ENCODE results near the gene TRIM10.

Gene TRIM10

DNA sequence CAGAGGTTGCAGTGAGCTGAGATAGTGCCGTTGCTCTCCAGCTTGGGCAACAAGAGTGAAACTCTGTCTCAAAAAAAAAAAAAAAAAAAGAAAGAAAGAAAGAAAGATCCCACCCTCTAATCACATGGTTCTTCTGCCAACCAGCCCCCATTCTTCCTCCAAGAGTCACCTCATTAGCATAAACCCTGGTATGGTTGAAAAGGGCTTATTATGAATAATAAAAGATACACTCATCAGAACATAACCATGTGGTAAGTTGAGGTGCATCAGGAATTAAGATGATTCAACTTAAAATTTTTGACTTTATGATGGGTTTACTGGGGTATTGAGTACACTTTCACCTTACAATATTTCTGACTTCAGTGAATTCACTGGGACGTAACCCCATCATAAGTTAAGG lies 25.9 kb downstream of the TRIM10 start:
- Histone ChIP-seq H3K27ac (ENCODE audit: low read length, poor library complexity, severe bottlenecking) (no peak overlapping the region), H3K79me1 (replicated peaks; ENCODE audit: low read length, poor library complexity, severe bottlenecking) (no peaks in the 10 kb centered on the region), H3K9me3 (ENCODE audit: control insufficient read depth, low read length) (no peaks in the 10 kb centered on the region), H3K9ac (ENCODE audit: low read length) (no peak overlapping the region), H2BK12ac (ENCODE audit: low read length in 2 of 2) (no peak overlapping the region), H3K4me1 (ENCODE audit: control insufficient read depth, insufficient read depth, low read depth, low read length) (no peaks in the 10 kb centered on the region), H3K36me3 (ENCODE audit: control insufficient read depth in 1 of 2, insufficient read depth in 2 of 2, low read depth in 1 of 2, low read length in 2 of 2) (no peaks in the 10 kb centered on the region), H3K4ac (ENCODE audit: low read depth in 1 of 2, low read length in 2 of 2) (no peak overlapping the region), H2AK5ac (ENCODE audit: low read length, severe bottlenecking) (no peak overlapping the region), H2AFZ (ENCODE audit: low read depth, low read length) (no peak overlapping the region), H3K4me2 (ENCODE audit: low read length, poor library complexity, severe bottlenecking) (no peak overlapping the region), H3K14ac (ENCODE audit: low read length in 2 of 2) (no peak overlapping the region), H2BK15ac (ENCODE audit: low read depth, poor library complexity, severe bottlenecking) (no peak overlapping the region), H3K23ac (ENCODE audit: low read length in 2 of 2) (no peak overlapping the region), H3K27me3 (ENCODE audit: control insufficient read depth in 1 of 2, insufficient read depth in 1 of 2, low read length in 2 of 2) (peaks cover 24 to 49% of the 10 kb centered on the region in 2 experiments), H4K8ac (ENCODE audit: low read length) (no peak overlapping the region), H4K91ac (ENCODE audit: low read length) (no peak overlapping the region), H3K4me3 (ENCODE audit: insufficient read depth in 1 of 2, low read depth in 1 of 2, low read length in 2 of 2) (no peak overlapping the region), H2BK120ac (ENCODE audit: low read depth, low read length) (no peak overlapping the region), H3K18ac (ENCODE audit: low read depth in 1 of 2, low read length in 2 of 2) (no peak overlapping the region), H2BK5ac (ENCODE audit: low read depth, low read length, poor library complexity, severe bottlenecking) (no peak overlapping the region)
- no CpG with 5 or more reads among the region's 2 CpGs for WGBS
- DNase-seq, result no peak

GRCh38 chr6:30131947-30132497 lies 29.0 kb downstream of the TRIM10 start:
- H2BK12ac ChIP-seq (ENCODE audit: low read length in 2 of 2), result no peak overlapping the region
- no peaks in the 10 kb centered on the region for H3K9me3 ChIP-seq (ENCODE audit: control insufficient read depth, low read length)
- no peaks in the 10 kb centered on the region for H3K79me1 ChIP-seq (replicated peaks; ENCODE audit: low read length, poor library complexity, severe bottlenecking)
- no peak overlapping the region for H2BK15ac ChIP-seq (ENCODE audit: low read depth, poor library complexity, severe bottlenecking)
- WGBS, result 91% methylated on average over 2 of the region's 2 CpGs
- no peak overlapping the region for H3K9ac ChIP-seq (ENCODE audit: low read length)
- no peak overlapping the region for H3K27ac ChIP-seq (ENCODE audit: low read length, poor library complexity, severe bottlenecking)
- H3K4me2 ChIP-seq (ENCODE audit: low read length, poor library complexity, severe bottlenecking), result no peak overlapping the region
- no peak overlapping the region for H4K91ac ChIP-seq (ENCODE audit: low read length)
- no peak overlapping the region for H2BK120ac ChIP-seq (ENCODE audit: low read depth, low read length)
- no peak overlapping the region for H3K4ac ChIP-seq (ENCODE audit: low read depth in 1 of 2, low read length in 2 of 2)
- no peak overlapping the region for H3K4me3 ChIP-seq (ENCODE audit: insufficient read depth in 1 of 2, low read depth in 1 of 2, low read length in 2 of 2)
- no peak overlapping the region for H3K14ac ChIP-seq (ENCODE audit: low read length in 2 of 2)
- no peak for DNase-seq
- H3K4me1 ChIP-seq (ENCODE audit: control insufficient read depth, insufficient read depth, low read depth, low read length), result peaks cover 7% of the 10 kb centered on the region
- no peaks in the 10 kb centered on the region for H3K36me3 ChIP-seq (ENCODE audit: control insufficient read depth in 1 of 2, insufficient read depth in 2 of 2, low read depth in 1 of 2, low read length in 2 of 2)
- no peak overlapping the region for H3K18ac ChIP-seq (ENCODE audit: low read depth in 1 of 2, low read length in 2 of 2)
- no peak overlapping the region for H2AFZ ChIP-seq (ENCODE audit: low read depth, low read length)
- no peak overlapping the region for H3K23ac ChIP-seq (ENCODE audit: low read length in 2 of 2)
- H2AK5ac ChIP-seq (ENCODE audit: low read length, severe bottlenecking), result no peak overlapping the region
- H4K8ac ChIP-seq (ENCODE audit: low read length), result no peak overlapping the region
- H2BK5ac ChIP-seq (ENCODE audit: low read depth, low read length, poor library complexity, severe bottlenecking), result no peak overlapping the region
- peaks cover 55 to 66% of the 10 kb centered on the region in 2 experiments for H3K27me3 ChIP-seq (ENCODE audit: control insufficient read depth in 1 of 2, insufficient read depth in 1 of 2, low read length in 2 of 2)

GRCh38 chr6:30130887-30131862 lies 29.8 kb downstream of the TRIM10 start:
- no peaks in the 10 kb centered on the region for H3K79me1 ChIP-seq (replicated peaks; ENCODE audit: low read length, poor library complexity, severe bottlenecking)

GRCh38 chr6:30130179-30130679 lies 30.8 kb downstream of the TRIM10 start:
- no peak overlapping the region for H3K4me2 ChIP-seq (ENCODE audit: low read length, poor library complexity, severe bottlenecking)
- no peak overlapping the region for H2AK5ac ChIP-seq (ENCODE audit: low read length, severe bottlenecking)
- no peak overlapping the region for H2AFZ ChIP-seq (ENCODE audit: low read depth, low read length)
- H4K8ac ChIP-seq (ENCODE audit: low read length), result no peak overlapping the region
- H3K27ac ChIP-seq (ENCODE audit: low read length, poor library complexity, severe bottlenecking), result no peak overlapping the region
- H3K9ac ChIP-seq (ENCODE audit: low read length), result no peak overlapping the region
- no peak overlapping the region for H3K18ac ChIP-seq (ENCODE audit: low read depth in 1 of 2, low read length in 2 of 2)
- peaks cover 7% of the 10 kb centered on the region for H3K4me1 ChIP-seq (ENCODE audit: control insufficient read depth, insufficient read depth, low read depth, low read length)
- no peak overlapping the region for H4K91ac ChIP-seq (ENCODE audit: low read length)
- H2BK15ac ChIP-seq (ENCODE audit: low read depth, poor library complexity, severe bottlenecking), result no peak overlapping the region
- H3K4ac ChIP-seq (ENCODE audit: low read depth in 1 of 2, low read length in 2 of 2), result no peak overlapping the region
- H2BK120ac ChIP-seq (ENCODE audit: low read depth, low read length), result no peak overlapping the region
- no peaks in the 10 kb centered on the region for H3K36me3 ChIP-seq (ENCODE audit: control insufficient read depth in 1 of 2, insufficient read depth in 2 of 2, low read depth in 1 of 2, low read length in 2 of 2)
- no peak overlapping the region for H3K23ac ChIP-seq (ENCODE audit: low read length in 2 of 2)
- H2BK5ac ChIP-seq (ENCODE audit: low read depth, low read length, poor library complexity, severe bottlenecking), result no peak overlapping the region
- no peaks in the 10 kb centered on the region for H3K79me1 ChIP-seq (replicated peaks; ENCODE audit: low read length, poor library complexity, severe bottlenecking)
- no peak for DNase-seq
- no peak overlapping the region for H3K14ac ChIP-seq (ENCODE audit: low read length in 2 of 2)
- H3K9me3 ChIP-seq (ENCODE audit: control insufficient read depth, low read length), result no peaks in the 10 kb centered on the region
- peaks cover 66% of the 10 kb centered on the region in 2 experiments for H3K27me3 ChIP-seq (ENCODE audit: control insufficient read depth in 1 of 2, insufficient read depth in 1 of 2, low read length in 2 of 2)
- no peak overlapping the region for H3K4me3 ChIP-seq (ENCODE audit: insufficient read depth in 1 of 2, low read depth in 1 of 2, low read length in 2 of 2)
- H2BK12ac ChIP-seq (ENCODE audit: low read length in 2 of 2), result no peak overlapping the region
- 74% methylated on average over 4 of the region's 4 CpGs for WGBS

More at GRCh38 chr6:30130887-30131862, 29.8 kb downstream of the TRIM10 start:
- Histone ChIP-seq H2BK15ac (ENCODE audit: low read depth, poor library complexity, severe bottlenecking) (no peak overlapping the region), H3K4me2 (ENCODE audit: low read length, poor library complexity, severe bottlenecking) (no peak overlapping the region), H2AFZ (ENCODE audit: low read depth, low read length) (no peak overlapping the region), H3K4me3 (ENCODE audit: insufficient read depth in 1 of 2, low read depth in 1 of 2, low read length in 2 of 2) (no peak overlapping the region), H2AK5ac (ENCODE audit: low read length, severe bottlenecking) (no peak overlapping the region), H2BK120ac (ENCODE audit: low read depth, low read length) (no peak overlapping the region), H2BK12ac (ENCODE audit: low read length in 2 of 2) (no peak overlapping the region), H4K8ac (ENCODE audit: low read length) (no peak overlapping the region), H3K9me3 (ENCODE audit: control insufficient read depth, low read length) (no peaks in the 10 kb centered on the region), H2BK5ac (ENCODE audit: low read depth, low read length, poor library complexity, severe bottlenecking) (no peak overlapping the region), H3K9ac (ENCODE audit: low read length) (no peak overlapping the region), H4K91ac (ENCODE audit: low read length) (no peak overlapping the region), H3K27me3 (ENCODE audit: control insufficient read depth in 1 of 2, insufficient read depth in 1 of 2, low read length in 2 of 2) (peaks cover 63 to 66% of the 10 kb centered on the region in 2 experiments), H3K4me1 (ENCODE audit: control insufficient read depth, insufficient read depth, low read depth, low read length) (peaks cover 7% of the 10 kb centered on the region), H3K14ac (ENCODE audit: low read length in 2 of 2) (no peak overlapping the region), H3K18ac (ENCODE audit: low read depth in 1 of 2, low read length in 2 of 2) (no peak overlapping the region), H3K4ac (ENCODE audit: low read depth in 1 of 2, low read length in 2 of 2) (no peak overlapping the region), H3K23ac (ENCODE audit: low read length in 2 of 2) (no peak overlapping the region), H3K27ac (ENCODE audit: low read length, poor library complexity, severe bottlenecking) (no peak overlapping the region), H3K36me3 (ENCODE audit: control insufficient read depth in 1 of 2, insufficient read depth in 2 of 2, low read depth in 1 of 2, low read length in 2 of 2) (no peaks in the 10 kb centered on the region)
- peak; percentile 83 for DNase-seq
- 38% methylated on average over 16 of the region's 16 CpGs for WGBS

All from mesenchymal stem cell (in vitro differentiated cells and primary cell).